ENCODE data around the gene GATAD2B.

Gene GATAD2B

GRCh38 chr1:153922972-153923925 lies at the start of gene GATAD2B:
Gene GATAD2B (minus strand): TSS chr1:153922972. CDS start chr1:153828347, 94,625 bp downstream.
- no peak for TF ChIP-seq CTCF (IDR thresholded peaks at IDR 0.05)
- H2AFZ ChIP-seq: peak within 1 kb of the TSS; percentile 91
- H3K4me1 ChIP-seq: peaks cover 6% of the 10 kb centered on the region
- no peaks in the 10 kb centered on the region for H3K9me3 ChIP-seq (ENCODE audit: control insufficient read depth, low read length)
- H3K27me3 ChIP-seq (ENCODE audit: control insufficient read depth, insufficient read depth, low read length): no peaks in the 10 kb centered on the region
- peaks cover 2% of the 10 kb centered on the region for H3K79me2 ChIP-seq
- H3K4me3 ChIP-seq (ENCODE audit: low read depth, low read length): peak within 1 kb of the TSS; percentile 95
- peak within 1 kb of the TSS; percentile 75 for H3K27ac ChIP-seq
- H3K4me2 ChIP-seq (ENCODE audit: low read length): peak within 1 kb of the TSS; percentile 98
- no peak within 1 kb of the TSS for H3K9ac ChIP-seq
- no peaks in the 10 kb centered on the region for H3K36me3 ChIP-seq (ENCODE audit: control insufficient read depth, insufficient read depth, low read length)

GRCh38 chr1:153970346-153970745 lies 47.6 kb upstream of the GATAD2B start:
- TF ChIP-seq CTCF (IDR thresholded peaks at IDR 0.05): no peak

GRCh38 chr1:153968972-153969371 lies 46.2 kb upstream of the GATAD2B start:
- Histone ChIP-seq H3K4me1 (peaks cover 7% of the 10 kb centered on the region), H3K9ac (no peak overlapping the region), H3K27ac (no peak overlapping the region), H3K4me2 (ENCODE audit: low read length) (no peak overlapping the region), H3K79me2 (no peaks in the 10 kb centered on the region), H3K27me3 (ENCODE audit: control insufficient read depth, insufficient read depth, low read length) (no peaks in the 10 kb centered on the region), H3K9me3 (ENCODE audit: control insufficient read depth, low read length) (no peaks in the 10 kb centered on the region), H3K4me3 (ENCODE audit: low read depth, low read length) (no peak overlapping the region), H2AFZ (no peak overlapping the region), H3K36me3 (ENCODE audit: control insufficient read depth, insufficient read depth, low read length) (no peaks in the 10 kb centered on the region)
- TF ChIP-seq CTCF (IDR thresholded peaks at IDR 0.05): no peak

More at GRCh38 chr1:153970346-153970745, 47.6 kb upstream of the GATAD2B start:
- H3K4me3 ChIP-seq (ENCODE audit: low read depth, low read length): no peak overlapping the region
- H2AFZ ChIP-seq: no peak overlapping the region
- no peaks in the 10 kb centered on the region for H3K36me3 ChIP-seq (ENCODE audit: control insufficient read depth, insufficient read depth, low read length)
- H3K27me3 ChIP-seq (ENCODE audit: control insufficient read depth, insufficient read depth, low read length): no peaks in the 10 kb centered on the region
- no peak overlapping the region for H3K9ac ChIP-seq
- H3K27ac ChIP-seq: no peak overlapping the region
- peaks cover 7% of the 10 kb centered on the region for H3K4me1 ChIP-seq
- no peaks in the 10 kb centered on the region for H3K9me3 ChIP-seq (ENCODE audit: control insufficient read depth, low read length)
- H3K4me2 ChIP-seq (ENCODE audit: low read length): no peak overlapping the region
- no peaks in the 10 kb centered on the region for H3K79me2 ChIP-seq

GRCh38 chr1:153968408-153968807 lies 45.6 kb upstream of the GATAD2B start:
- Histone ChIP-seq H3K79me2 (no peaks in the 10 kb centered on the region), H3K27ac (no peak overlapping the region), H2AFZ (peak overlapping the region; percentile 89), H3K36me3 (ENCODE audit: control insufficient read depth, insufficient read depth, low read length) (no peaks in the 10 kb centered on the region), H3K4me3 (ENCODE audit: low read depth, low read length) (peak overlapping the region; percentile 80), H3K9ac (no peak overlapping the region), H3K4me2 (ENCODE audit: low read length) (peak overlapping the region; percentile 82), H3K9me3 (ENCODE audit: control insufficient read depth, low read length) (no peaks in the 10 kb centered on the region), H3K4me1 (peaks cover 7% of the 10 kb centered on the region), H3K27me3 (ENCODE audit: control insufficient read depth, insufficient read depth, low read length) (no peaks in the 10 kb centered on the region)
- no peak for TF ChIP-seq CTCF (IDR thresholded peaks at IDR 0.05)
